Measurements from ENCODE around the gene TK2.
"Not testable (repeated sequence)": the region's sequence is repeated elsewhere in the genome, so short reads cannot be mapped to it uniquely, and the experiment has no call there.

TK2 gene

GRCh38 chr16:66465946-66466345, 84.0 kb downstream of the TK2 start:
- peaks cover 51% of the 10 kb centered on the region for H3K27me3 Mint-ChIP-seq (ENCODE audit: low read depth)
- not testable (repeated sequence) for H3K36me3 Mint-ChIP-seq (ENCODE audit: low read depth); H3K27ac Mint-ChIP-seq; H3K4me3 Mint-ChIP-seq; H3K9me3 Mint-ChIP-seq; H3K4me1 Mint-ChIP-seq (ENCODE audit: low read depth)

GRCh38 chr16:66462912-66463311, 87.0 kb downstream of the TK2 start:
- Mint-ChIP-seq H3K27ac (no peak overlapping the region), H3K27me3 (ENCODE audit: low read depth) (peaks cover 70% of the 10 kb centered on the region)

GRCh38 chr16:66460703-66461102, 89.2 kb downstream of the TK2 start:
- no peak overlapping the region for H3K27ac Mint-ChIP-seq
- no peak overlapping the region for H3K4me3 Mint-ChIP-seq
- peaks cover 73% of the 10 kb centered on the region for H3K27me3 Mint-ChIP-seq (ENCODE audit: low read depth)
- no peaks in the 10 kb centered on the region for H3K4me1 Mint-ChIP-seq (ENCODE audit: low read depth)
- H3K9me3 Mint-ChIP-seq = no peaks in the 10 kb centered on the region
- no peaks in the 10 kb centered on the region for H3K36me3 Mint-ChIP-seq (ENCODE audit: low read depth)

More at GRCh38 chr16:66462912-66463311, 87.0 kb downstream of the TK2 start:
- H3K4me1 Mint-ChIP-seq (ENCODE audit: low read depth) = no peaks in the 10 kb centered on the region
- no peak overlapping the region for H3K4me3 Mint-ChIP-seq
- no peaks in the 10 kb centered on the region for H3K36me3 Mint-ChIP-seq (ENCODE audit: low read depth)
- H3K9me3 Mint-ChIP-seq = peaks cover 4% of the 10 kb centered on the region

GRCh38 chr16:66459878-66460277, 90.0 kb downstream of the TK2 start:
- no peaks in the 10 kb centered on the region for H3K4me1 Mint-ChIP-seq (ENCODE audit: low read depth)
- H3K27me3 Mint-ChIP-seq (ENCODE audit: low read depth) = peaks cover 65% of the 10 kb centered on the region
- H3K9me3 Mint-ChIP-seq = no peaks in the 10 kb centered on the region
- H3K4me3 Mint-ChIP-seq = no peak overlapping the region
- no peaks in the 10 kb centered on the region for H3K36me3 Mint-ChIP-seq (ENCODE audit: low read depth)
- H3K27ac Mint-ChIP-seq = no peak overlapping the region

- Mint-ChIP-seq H3K9me3 (no peaks in the 10 kb centered on the region), H3K4me1 (ENCODE audit: low read depth) (no peaks in the 10 kb centered on the region), H3K4me3 (no peak overlapping the region), H3K36me3 (ENCODE audit: low read depth) (no peaks in the 10 kb centered on the region), H3K27ac (no peak overlapping the region), H3K27me3 (ENCODE audit: low read depth) (peaks cover 59% of the 10 kb centered on the region)
Measured at GRCh38 chr16:66458853-66459252, 91.1 kb downstream of the TK2 start.

GRCh38 chr16:66458292-66458691, 91.6 kb downstream of the TK2 start:
- no peak overlapping the region for H3K4me3 Mint-ChIP-seq
- H3K9me3 Mint-ChIP-seq = no peaks in the 10 kb centered on the region
- no peaks in the 10 kb centered on the region for H3K36me3 Mint-ChIP-seq (ENCODE audit: low read depth)
- peaks cover 53% of the 10 kb centered on the region for H3K27me3 Mint-ChIP-seq (ENCODE audit: low read depth)
- no peaks in the 10 kb centered on the region for H3K4me1 Mint-ChIP-seq (ENCODE audit: low read depth)
- no peak overlapping the region for H3K27ac Mint-ChIP-seq

All from T-helper 1 cell treated with Interleukin-12 subunit alpha and Interleukin-12 subunit beta and Interleukin-4 antibody, amounts not matched to agents 30 μg/mL and 1 μg/mL, for 36 hours (primary cell).